PC-3 (cell line): Measurements from ENCODE around the gene OVOL2. TPM values are rescaled to one million over a fixed set of nuclear protein-coding genes. Genes with fewer than 3 reads are reported as not detected.

Source experiments
- ATAC-seq: fragments of 200-7000 bp; cut with Tn5 transposase; 2 replicates; pipeline ENCODE4 v1.9.1; 2020; ENCODE audit warnings: mild to moderate bottlenecking, moderate library complexity
- BruUV-seq: library from RNA; stranded (reverse); fragments of 400-500 nt; replicated peaks from 2 replicates; lab custom pipeline; 2021; lab: Mats Ljungman, UMichigan
- CTCF ChIA-PET: fragments of 300-600 bp; sonication (Branson Sonifier 250); formaldehyde crosslinking; loops from one replicate; lab custom pipeline; 2022; ENCODE audit warnings: antibody characterized with exemption; lab: Charles Lee
- POLR2A ChIA-PET: fragments of 300-600 bp; sonication (Branson Sonifier 250); formaldehyde crosslinking; loops from one replicate; lab custom pipeline; 2022; ENCODE audit warnings: antibody characterized with exemption; ENCODE audit not compliant: unreplicated experiment; lab: Charles Lee
- DNase-seq: peaks from one replicate; pipeline ENCODE4 v3.0.0-alpha.2; 2015
- H2AFZ ChIP-seq: fragments of 300-600 bp; sonication (generic); 2 replicates; pipeline ENCODE4 v1.6.0; 2016; ENCODE audit warnings: antibody characterized with exemption, low read length
- H3F3A ChIP-seq: fragments of 300-600 bp; sonication (generic); one replicate; pipeline ENCODE4 v1.6.0; 2017; ENCODE audit warnings: antibody characterized with exemption, low read length, control low read depth, mild to moderate bottlenecking; ENCODE audit not compliant: unreplicated experiment
- H3K27ac ChIP-seq: fragments of 300-600 bp; sonication (generic); 2 replicates; pipeline ENCODE4 v1.5.1; 2016; ENCODE audit warnings: mild to moderate bottlenecking, low read length
- H3K27me3 ChIP-seq: fragments of 300-600 bp; sonication (generic); 2 replicates; pipeline ENCODE4 v1.6.1; 2016; ENCODE audit warnings: low read length, mixed read lengths
- H3K36me3 ChIP-seq: fragments of 300-600 bp; sonication (generic); 2 replicates; pipeline ENCODE4 v1.6.1; 2016; ENCODE audit warnings: low read depth, mixed run types, low read length, mixed read lengths
- H3K4me1 ChIP-seq: fragments of 300-600 bp; sonication (generic); 2 replicates; pipeline ENCODE4 v1.5.1; 2016; ENCODE audit warnings: low read length; ENCODE audit not compliant: insufficient read depth
- H3K4me2 ChIP-seq: fragments of 300-600 bp; sonication (generic); 2 replicates; pipeline ENCODE4 v1.6.0; 2016; ENCODE audit warnings: low read length
- H3K4me3 ChIP-seq: fragments of 300-600 bp; sonication (generic); 2 replicates; pipeline ENCODE4 v1.5.1; 2016; ENCODE audit warnings: mild to moderate bottlenecking, low read length, mixed read lengths
- H3K79me2 ChIP-seq: fragments of 300-600 bp; sonication (generic); 2 replicates; pipeline ENCODE4 v1.6.1; 2017; ENCODE audit warnings: low read length, mixed read lengths
- H3K9ac ChIP-seq: fragments of 300-600 bp; sonication (generic); 2 replicates; pipeline ENCODE4 v1.6.0; 2016; ENCODE audit warnings: mild to moderate bottlenecking, low read length
- H3K9me2 ChIP-seq: fragments of 300-600 bp; sonication (generic); replicated peaks from 2 replicates; pipeline ENCODE4 v1.6.1; 2016; ENCODE audit warnings: mixed run types, low read length, mixed read lengths
- H3K9me3 ChIP-seq: fragments of 300-600 bp; sonication (generic); 2 replicates; pipeline ENCODE4 v1.6.1; 2016; ENCODE audit warnings: low read length, mixed read lengths
- H4K20me1 ChIP-seq: fragments of 300-600 bp; sonication (generic); 2 replicates; pipeline ENCODE4 v1.6.1; 2016; ENCODE audit warnings: low read length, mixed read lengths
- CTCF ChIP-seq: fragments of 300-600 bp; sonication (generic); conservative IDR thresholded peaks from 2 replicates; pipeline ENCODE4 v1.5.1; 2017; ENCODE audit warnings: antibody characterized with exemption, low read depth, mild to moderate bottlenecking, low read length
- EZH2 ChIP-seq: fragments of 300-600 bp; sonication (generic); IDR thresholded peaks from one replicate; pipeline ENCODE4 v1.6.1; 2017; ENCODE audit warnings: antibody characterized with exemption, mild to moderate bottlenecking, low read length; ENCODE audit not compliant: unreplicated experiment
- EZH2phosphoT487 ChIP-seq: fragments of 300-600 bp; sonication (generic); IDR thresholded peaks from 2 replicates; pipeline ENCODE4 v1.6.1; 2018; ENCODE audit warnings: mild to moderate bottlenecking, antibody characterized with exemption, low read length, borderline replicate concordance
- intact Hi-C: fragments of 100-400 bp; cut with micrococcal nuclease; formaldehyde crosslinking; loops from 2 replicates; pipeline ENCODE4 v1.9.0; 2023
- total RNA-seq: library from RNA; depleted of rRNA; stranded (reverse); fragments of >200 nt; gene quantifications from 2 replicates; pipeline ENCODE4 v1.2.3, GENCODE V29; 2014

Gene OVOL2
- total RNA-seq, 1 experiment from 2014 or later, result 23.1 TPM

GRCh38 chr20:18046535-18046934 lies 11.2 kb downstream of the OVOL2 start:
- no peaks in the 10 kb centered on the region; the same call in 1 of the 2 replicates for H3K36me3 ChIP-seq
- no peak overlapping the region for H3K4me2 ChIP-seq
- no peak overlapping the region for H3K27ac ChIP-seq
- H3K4me3 ChIP-seq, result no peak overlapping the region
- BruUV-seq, result no TSS peak
- POLR2A ChIA-PET, result no interaction called here
- CTCF ChIA-PET, result no interaction called here
- no peaks in the 10 kb centered on the region for H3K27me3 ChIP-seq
- no peak overlapping the region for H2AFZ ChIP-seq
- no peaks in the 10 kb centered on the region for H3K9me3 ChIP-seq
- H3F3A ChIP-seq, result no peaks in the 10 kb centered on the region
- ATAC-seq (no peak), DNase-seq (no peak)
- H3K4me1 ChIP-seq, result no peaks in the 10 kb centered on the region
- no peak overlapping the region for H3K9ac ChIP-seq
- 0 out of 2 replicates have a peak, but pooled peaks cover 6% of the 10 kb centered on the region for H3K79me2 ChIP-seq
- TF ChIP-seq CTCF, result no peak
- TF ChIP-seq EZH2phosphoT487, result no peak
- intact Hi-C loops, result no loop called here
- no peaks in the 10 kb centered on the region for H4K20me1 ChIP-seq
- H3K9me2 ChIP-seq, result no peaks in the 10 kb centered on the region

GRCh38 chr20:18042229-18042628 lies 15.5 kb downstream of the OVOL2 start:
- H3K79me2 ChIP-seq, result 0 out of 2 replicates have a peak, but pooled peaks cover 3% of the 10 kb centered on the region
- no peaks in the 10 kb centered on the region; the same call in 1 of the 2 replicates for H3K36me3 ChIP-seq
- H3K4me1 ChIP-seq, result no peaks in the 10 kb centered on the region
- no peaks in the 10 kb centered on the region for H3K27me3 ChIP-seq
- H3K4me2 ChIP-seq, result no peak overlapping the region
- CTCF ChIA-PET, result no interaction called here
- H3K9me2 ChIP-seq, result no peaks in the 10 kb centered on the region
- no peaks in the 10 kb centered on the region for H4K20me1 ChIP-seq
- H2AFZ ChIP-seq, result no peak overlapping the region
- H3K9ac ChIP-seq, result no peak overlapping the region
- no peak overlapping the region for H3K27ac ChIP-seq
- ATAC-seq (no peak), DNase-seq (no peak)
- intact Hi-C loops, result no loop called here
- no peaks in the 10 kb centered on the region for H3K9me3 ChIP-seq
- no TSS peak for BruUV-seq
- no peaks in the 10 kb centered on the region for H3F3A ChIP-seq
- TF ChIP-seq CTCF (no peak), EZH2phosphoT487 (no peak), EZH2 (no peak)
- POLR2A ChIA-PET, result no interaction called here
- no peak overlapping the region for H3K4me3 ChIP-seq

- H3K4me1 ChIP-seq, result no peaks in the 10 kb centered on the region
- no peaks in the 10 kb centered on the region for H4K20me1 ChIP-seq
- H3K4me3 ChIP-seq, result no peak overlapping the region
- H3K36me3 ChIP-seq, result no peaks in the 10 kb centered on the region; the same call in 1 of the 2 replicates
- TF ChIP-seq CTCF (no peak), EZH2phosphoT487 (no peak), EZH2 (no peak)
- H3F3A ChIP-seq, result no peaks in the 10 kb centered on the region
- ChIA-PET CTCF (no interaction called here), POLR2A (no interaction called here)
- H3K9ac ChIP-seq, result no peak overlapping the region
- intact Hi-C loops, result no loop called here
- no peak overlapping the region for H3K4me2 ChIP-seq
- no peaks in the 10 kb centered on the region for H3K27me3 ChIP-seq
- H3K27ac ChIP-seq, result no peak overlapping the region
- BruUV-seq, result no TSS peak
- H3K9me2 ChIP-seq, result no peaks in the 10 kb centered on the region
- H3K79me2 ChIP-seq, result 0 out of 2 replicates have a peak, but pooled peaks cover 3% of the 10 kb centered on the region
- no peak overlapping the region for H2AFZ ChIP-seq
- H3K9me3 ChIP-seq, result no peaks in the 10 kb centered on the region
- no peak for ATAC-seq
- DNase-seq, result no peak
Observed at GRCh38 chr20:18041462-18041861, 16.3 kb downstream of the OVOL2 start.
